HCT116 (cell line): Measurements from ENCODE around the gene FAT1. TPM values are rescaled to one million over a fixed set of nuclear protein-coding genes. Genes with fewer than 3 reads are reported as not detected.

Experiments used
- ATAC-seq: fragments of 200-7000 bp; cut with Tn5 transposase; 2 replicates; pipeline ENCODE4 v1.9.1; 2020; ENCODE audit warnings: mild to moderate bottlenecking, moderate library complexity
- BruUV-seq: library from RNA; stranded (reverse); fragments of 400-500 nt; replicated peaks from 2 replicates; lab custom pipeline; 2021; lab: Mats Ljungman, UMichigan
- CTCF ChIA-PET: fragments of 300-600 bp; sonication (Branson Sonifier 250); formaldehyde crosslinking; loops from one replicate; lab custom pipeline; 2021; ENCODE audit warnings: antibody characterized with exemption; lab: Charles Lee
- POLR2A ChIA-PET: fragments of 300-600, 350-600 bp; sonication (Branson Sonifier 250); formaldehyde crosslinking; loops from one replicate; lab custom pipeline; 2021; ENCODE audit warnings: antibody characterized with exemption; lab: Charles Lee
- RAD21 ChIA-PET, 2 experiments: fragments of 300-600 bp; sonication (Branson Sonifier 250); formaldehyde crosslinking; loops; one replicate each; lab custom pipeline; 2023; ENCODE audit warnings: low total read pairs in 2 of 2; ENCODE audit not compliant: uncharacterized antibody in 2 of 2, unreplicated experiment in 2 of 2, low non-redundant PET in 1 of 2; lab: Charles Lee
- DNase-seq: peaks from one replicate; pipeline ENCODE4 v3.0.0-alpha.2; 2010; ENCODE audit warnings: low read depth, low spot score
- H2AFZ ChIP-seq: fragments of 200-600 bp; shearing (Covaris generic), sonication (generic); 2 replicates; pipeline ENCODE4 v1.6.1; 2017; ENCODE audit warnings: low read depth, mixed run types, mixed read lengths, antibody characterized with exemption, low read length; ENCODE audit not compliant: poor library complexity, severe bottlenecking
- H3K27ac ChIP-seq: 2 replicates; pipeline ENCODE4 v1.5.1; 2012; ENCODE audit warnings: low read depth, low read length
- H3K27me3 ChIP-seq: fragments of 200-600 bp; sonication (generic); 2 replicates; pipeline ENCODE4 v1.6.1; 2016; ENCODE audit warnings: mixed run types, low read length, mixed read lengths; ENCODE audit not compliant: insufficient read depth
- H3K36me3 ChIP-seq, 2 experiments: fragments of 200-500 bp in 1 of 2; fragments of 200-600 bp in 1 of 2; sonication (Bioruptor generic) in 1 of 2; sonication (generic) in 1 of 2; 2 replicates each; pipeline versions ENCODE4 v1.5.1 to v1.6.1; 2014 to 2016; ENCODE audit warnings: low read length in 2 of 2, inconsistent platforms in 1 of 2, mixed read lengths in 1 of 2, mixed run types in 1 of 2; ENCODE audit not compliant: insufficient read depth in 2 of 2, control insufficient read depth in 1 of 2
- H3K4me1 ChIP-seq, 2 experiments: fragments of 200-600 bp in 1 of 2; sonication (generic) in 1 of 2; 2 replicates each; pipeline versions ENCODE4 v1.5.1 to v1.6.1; 2012 to 2017; ENCODE audit warnings: low read length in 2 of 2, inconsistent platforms in 1 of 2, mild to moderate bottlenecking in 1 of 2, mixed read lengths in 1 of 2, mixed run types in 1 of 2, moderate library complexity in 1 of 2; ENCODE audit not compliant: insufficient read depth in 2 of 2, control insufficient read depth in 1 of 2
- H3K4me2 ChIP-seq: fragments of 200-600 bp; sonication (generic); 2 replicates; pipeline ENCODE4 v1.6.1; 2017; ENCODE audit warnings: mixed run types, low read length, mixed read lengths
- H3K4me3 ChIP-seq, 2 experiments: fragments of 200-600 bp in 1 of 2; sonication (generic) in 1 of 2; replicated peaks in 1 of 2; 2 replicates each; pipeline ENCODE4 v1.5.1; 2011 to 2016; ENCODE audit warnings: low read length in 2 of 2, control low read depth in 1 of 2, low read depth in 1 of 2, mild to moderate bottlenecking in 1 of 2, mixed read lengths in 1 of 2, mixed run types in 1 of 2
- H3K79me2 ChIP-seq: fragments of 200-600 bp; sonication (generic); 2 replicates; pipeline ENCODE4 v1.6.1; 2017; ENCODE audit warnings: mild to moderate bottlenecking, mixed run types, low read length, moderate library complexity, mixed read lengths; ENCODE audit not compliant: insufficient read depth
- H3K9ac ChIP-seq: fragments of 200-600 bp; sonication (generic); 2 replicates; pipeline ENCODE4 v1.6.1; 2016; ENCODE audit warnings: low read length, mixed read lengths
- H3K9me2 ChIP-seq: fragments of 200-600 bp; sonication (generic), shearing (Covaris generic); 2 replicates; pipeline ENCODE4 v1.6.1; 2017; ENCODE audit warnings: mixed run types, mild to moderate bottlenecking, moderate library complexity; ENCODE audit not compliant: insufficient read depth
- H3K9me3 ChIP-seq, 2 experiments: fragments of 200-500 bp in 1 of 2; fragments of 200-600 bp in 1 of 2; sonication (Bioruptor generic) in 1 of 2; sonication (generic) in 1 of 2; 2 replicates each; pipeline ENCODE4 v1.6.1; 2014 to 2017; ENCODE audit warnings: low read length in 2 of 2, mixed read lengths in 2 of 2, inconsistent platforms in 1 of 2, low read depth in 1 of 2, mild to moderate bottlenecking in 1 of 2, mixed run types in 1 of 2, moderate library complexity in 1 of 2; ENCODE audit not compliant: control insufficient read depth in 1 of 2, insufficient read depth in 1 of 2
- H4K20me1 ChIP-seq: fragments of 200-600 bp; sonication (generic), shearing (Covaris generic); 2 replicates; pipeline ENCODE4 v1.6.1; 2017; ENCODE audit warnings: mixed run types, mild to moderate bottlenecking, moderate library complexity; ENCODE audit not compliant: insufficient read depth
- CBX3 ChIP-seq: IDR thresholded peaks from 2 replicates; pipeline ENCODE4 v1.6.1; 2012; ENCODE audit warnings: low read depth
- ELF1 ChIP-seq: IDR thresholded peaks from 2 replicates; pipeline ENCODE4 v1.6.1; 2012; ENCODE audit warnings: low read depth, borderline replicate concordance
- EZH2 ChIP-seq: fragments of 200-600 bp; sonication (generic); IDR thresholded peaks from 2 replicates; pipeline ENCODE4 v1.6.1; 2017; ENCODE audit warnings: antibody characterized with exemption, mixed run types
- EZH2phosphoT487 ChIP-seq: fragments of 200-600 bp; IDR thresholded peaks from 2 replicates; pipeline ENCODE4 v1.6.1; 2018; ENCODE audit warnings: antibody characterized with exemption, borderline replicate concordance
- SIN3A ChIP-seq: IDR thresholded peaks from 2 replicates; pipeline ENCODE4 v1.6.1; 2012; ENCODE audit warnings: low read depth
- TCF7L2 ChIP-seq: IDR thresholded peaks from 2 replicates; pipeline ENCODE4 v1.7.0; 2011; ENCODE audit warnings: borderline replicate concordance, inconsistent platforms; ENCODE audit not compliant: insufficient read depth, insufficient read length; ENCODE audit errors: extremely low read depth
- YY1 ChIP-seq: IDR thresholded peaks from 2 replicates; pipeline ENCODE4 v1.6.1; 2011; ENCODE audit warnings: low read length, low read depth, moderate library complexity, mild to moderate bottlenecking; ENCODE audit not compliant: insufficient replicate concordance; ENCODE audit errors: extremely low read depth
- ZFX ChIP-seq: fragments of 450-650 bp; IDR thresholded peaks from 2 replicates; pipeline ENCODE4 v1.6.1; 2017
- intact Hi-C: fragments of 100-400 bp; cut with micrococcal nuclease; formaldehyde crosslinking; loops from 2 replicates; pipeline ENCODE4 v1.10.0; 2022
- total RNA-seq: library from RNA; stranded (reverse); gene quantifications from one replicate; pipeline ENCODE4 v1.2.1, GENCODE V29; 2021; ENCODE audit not compliant: unreplicated experiment
- TF ChIP-seq, protein P1 (sequence below): IDR thresholded peaks from 2 replicates; pipeline ENCODE4 v1.6.1; 2012
- TF ChIP-seq, protein P2 (sequence below): IDR thresholded peaks from 2 replicates; pipeline ENCODE4 v1.6.1; 2012; ENCODE audit warnings: low read depth

FAT1 gene
- total RNA-seq, 1 experiment from 2014 or later, result 676 TPM

DNA sequence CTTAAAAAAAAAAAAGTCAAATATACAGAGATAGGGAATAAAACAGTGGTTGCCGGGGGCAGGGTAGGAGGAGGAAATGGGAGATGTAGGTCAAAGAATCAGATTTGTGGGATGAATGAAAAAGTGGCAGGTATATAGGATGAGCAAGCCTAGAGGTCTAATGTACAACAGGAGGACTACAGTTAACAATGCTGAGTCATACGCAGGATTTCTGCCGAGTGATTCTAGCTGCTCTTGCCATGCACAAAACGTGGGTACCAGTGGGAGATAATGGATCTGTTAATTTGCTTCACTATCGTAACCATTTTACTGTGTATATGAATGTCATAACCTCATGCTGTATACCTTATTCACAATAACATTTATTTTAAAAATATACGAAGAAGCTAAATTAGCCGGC is 157.6 kb downstream of the FAT1 start (continued):
- TF ChIP-seq CBX3 (no peak), TCF7L2 (no peak), ZFX (no peak), ELF1 (no peak), SIN3A (no peak)

DNA sequence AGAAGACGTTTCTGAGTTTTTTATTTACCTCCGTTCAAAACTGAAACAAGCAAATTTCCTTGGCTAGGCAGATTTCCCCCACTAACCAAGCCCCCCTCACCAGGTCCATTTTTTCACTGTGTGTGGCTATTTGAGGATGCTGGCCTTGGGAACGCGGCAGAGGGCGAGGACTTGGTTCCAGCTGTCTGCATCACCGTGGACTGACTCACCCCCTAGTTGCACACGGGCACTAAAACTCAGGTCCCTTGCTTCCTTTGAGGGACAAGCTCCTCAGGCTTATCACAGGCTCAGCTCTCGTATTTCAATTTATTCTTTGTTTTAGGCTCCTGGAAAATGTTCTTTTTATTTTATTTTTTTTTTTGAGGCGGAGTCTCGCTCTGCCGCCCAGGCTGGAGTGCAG is 159.9 kb downstream of the FAT1 start:
- no peak overlapping the region for H3K4me2 ChIP-seq
- ChIA-PET RAD21 (no interaction called here), POLR2A (no interaction called here), CTCF (no interaction called here)
- no peaks in the 10 kb centered on the region for H4K20me1 ChIP-seq
- H3K9me2 ChIP-seq, result no peaks in the 10 kb centered on the region
- H3K36me3 ChIP-seq, result no peaks in the 10 kb centered on the region
- H2AFZ ChIP-seq, result no peak overlapping the region
- TF ChIP-seq YY1 (no peak), SIN3A (no peak), EZH2phosphoT487 (no peak), EZH2 (no peak), CBX3 (no peak)
- TF ChIP-seq, protein P1, sequence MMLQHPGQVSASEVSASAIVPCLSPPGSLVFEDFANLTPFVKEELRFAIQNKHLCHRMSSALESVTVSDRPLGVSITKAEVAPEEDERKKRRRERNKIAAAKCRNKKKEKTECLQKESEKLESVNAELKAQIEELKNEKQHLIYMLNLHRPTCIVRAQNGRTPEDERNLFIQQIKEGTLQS, result no peak
- TF ChIP-seq, protein P2, sequence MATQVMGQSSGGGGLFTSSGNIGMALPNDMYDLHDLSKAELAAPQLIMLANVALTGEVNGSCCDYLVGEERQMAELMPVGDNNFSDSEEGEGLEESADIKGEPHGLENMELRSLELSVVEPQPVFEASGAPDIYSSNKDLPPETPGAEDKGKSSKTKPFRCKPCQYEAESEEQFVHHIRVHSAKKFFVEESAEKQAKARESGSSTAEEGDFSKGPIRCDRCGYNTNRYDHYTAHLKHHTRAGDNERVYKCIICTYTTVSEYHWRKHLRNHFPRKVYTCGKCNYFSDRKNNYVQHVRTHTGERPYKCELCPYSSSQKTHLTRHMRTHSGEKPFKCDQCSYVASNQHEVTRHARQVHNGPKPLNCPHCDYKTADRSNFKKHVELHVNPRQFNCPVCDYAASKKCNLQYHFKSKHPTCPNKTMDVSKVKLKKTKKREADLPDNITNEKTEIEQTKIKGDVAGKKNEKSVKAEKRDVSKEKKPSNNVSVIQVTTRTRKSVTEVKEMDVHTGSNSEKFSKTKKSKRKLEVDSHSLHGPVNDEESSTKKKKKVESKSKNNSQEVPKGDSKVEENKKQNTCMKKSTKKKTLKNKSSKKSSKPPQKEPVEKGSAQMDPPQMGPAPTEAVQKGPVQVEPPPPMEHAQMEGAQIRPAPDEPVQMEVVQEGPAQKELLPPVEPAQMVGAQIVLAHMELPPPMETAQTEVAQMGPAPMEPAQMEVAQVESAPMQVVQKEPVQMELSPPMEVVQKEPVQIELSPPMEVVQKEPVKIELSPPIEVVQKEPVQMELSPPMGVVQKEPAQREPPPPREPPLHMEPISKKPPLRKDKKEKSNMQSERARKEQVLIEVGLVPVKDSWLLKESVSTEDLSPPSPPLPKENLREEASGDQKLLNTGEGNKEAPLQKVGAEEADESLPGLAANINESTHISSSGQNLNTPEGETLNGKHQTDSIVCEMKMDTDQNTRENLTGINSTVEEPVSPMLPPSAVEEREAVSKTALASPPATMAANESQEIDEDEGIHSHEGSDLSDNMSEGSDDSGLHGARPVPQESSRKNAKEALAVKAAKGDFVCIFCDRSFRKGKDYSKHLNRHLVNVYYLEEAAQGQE, result no peak
- no TSS peak for BruUV-seq
- no peaks in the 10 kb centered on the region for H3K27me3 ChIP-seq
- no peak overlapping the region for H3K4me3 ChIP-seq
- H3K4me1 ChIP-seq, result no peaks in the 10 kb centered on the region
- H3K9me3 ChIP-seq, result no peaks in the 10 kb centered on the region
- no peak for DNase-seq
- H3K27ac ChIP-seq, result no peak overlapping the region
- no peaks in the 10 kb centered on the region for H3K79me2 ChIP-seq
- no peak for ATAC-seq
- intact Hi-C loops, result no loop called here
- H3K9ac ChIP-seq, result no peak overlapping the region
